GM19099 (cell line): ENCODE data around the gene CHSY1.

Experiments used
- POLR2A ChIP-seq: IDR thresholded peaks from 3 replicates; pipeline ENCODE4 v1.6.1; 2011; ENCODE audit warnings: low read depth; ENCODE audit not compliant: insufficient read length; ENCODE audit errors: extremely low read depth

CHSY1 gene

DNA sequence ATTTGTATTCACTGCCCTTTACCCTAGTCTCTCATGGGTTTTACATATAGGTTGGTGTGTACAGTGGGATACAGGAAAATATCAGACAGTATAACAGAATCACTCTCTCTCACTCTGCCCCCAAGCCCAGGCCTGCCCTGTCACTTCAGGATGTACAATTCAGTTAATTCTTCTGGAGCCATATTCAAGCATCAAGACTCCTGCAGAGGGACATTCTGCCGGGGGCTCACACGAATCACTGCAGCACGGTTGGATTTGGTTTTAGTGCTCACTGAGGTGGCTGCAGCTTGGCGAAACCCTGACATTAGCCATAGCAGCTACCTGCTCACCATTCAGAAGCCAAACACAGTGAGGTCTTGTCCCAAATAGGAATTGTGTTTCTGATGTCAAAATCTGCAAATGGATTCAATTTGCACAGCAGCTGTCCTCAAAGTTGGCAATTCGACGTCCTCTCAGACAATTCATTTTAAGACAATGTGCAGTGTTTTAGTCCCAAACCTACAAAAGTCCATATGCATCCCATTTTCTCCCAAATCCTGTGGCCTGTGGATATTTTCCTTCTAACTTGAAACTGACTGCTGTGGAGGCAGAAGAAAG, 82.9 kb downstream of the CHSY1 start:
- no peak for TF ChIP-seq POLR2A

- TF ChIP-seq POLR2A = no peak
These were observed 83.4 kb downstream of the CHSY1 start for GRCh38 chr15:101168463-101168824.

DNA sequence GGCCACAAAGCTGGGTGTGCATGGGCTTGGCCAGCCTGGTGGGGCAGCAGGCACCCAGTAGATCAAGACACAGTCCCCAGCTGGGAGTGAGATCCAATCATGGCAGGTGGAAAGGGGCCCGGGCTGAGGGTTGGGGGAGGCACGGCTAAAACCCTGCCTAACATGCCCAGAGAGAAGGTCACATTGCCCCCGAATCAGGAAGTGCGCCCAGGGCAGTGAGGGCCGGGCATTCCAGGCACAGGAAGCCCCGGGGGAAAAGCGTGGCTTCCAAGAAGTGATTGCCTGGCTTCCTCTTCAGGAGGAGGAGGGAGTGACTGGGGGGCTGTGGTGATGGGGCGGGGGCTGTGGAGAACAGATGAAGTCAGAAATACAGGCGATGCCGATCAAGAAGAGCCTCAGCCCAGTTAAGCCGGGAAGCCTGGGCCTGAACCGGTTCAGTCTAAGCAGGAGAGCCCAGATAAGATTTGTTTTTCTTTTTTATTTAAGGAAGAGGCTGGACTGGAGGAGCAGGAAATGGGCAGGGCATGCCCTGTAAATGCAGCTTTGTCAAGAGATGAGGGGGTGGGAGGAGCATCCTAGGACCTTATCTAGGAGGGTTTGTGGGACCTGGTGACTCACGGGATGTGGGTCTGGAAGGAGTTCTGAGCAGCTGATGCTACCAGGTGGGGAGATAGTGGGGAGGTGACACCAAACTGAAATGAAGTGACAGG, 83.9 kb downstream of the CHSY1 start:
- TF ChIP-seq POLR2A = no peak

- TF ChIP-seq POLR2A = no peak
These were observed 84.5 kb downstream of the CHSY1 start for GRCh38 chr15:101167411-101167752.

- TF ChIP-seq POLR2A = no peak
These were observed 85.9 kb downstream of the CHSY1 start for GRCh38 chr15:101165905-101166471.

GRCh38 chr15:101162701-101163483, 89.0 kb downstream of the CHSY1 start:
- no peak for TF ChIP-seq POLR2A

DNA sequence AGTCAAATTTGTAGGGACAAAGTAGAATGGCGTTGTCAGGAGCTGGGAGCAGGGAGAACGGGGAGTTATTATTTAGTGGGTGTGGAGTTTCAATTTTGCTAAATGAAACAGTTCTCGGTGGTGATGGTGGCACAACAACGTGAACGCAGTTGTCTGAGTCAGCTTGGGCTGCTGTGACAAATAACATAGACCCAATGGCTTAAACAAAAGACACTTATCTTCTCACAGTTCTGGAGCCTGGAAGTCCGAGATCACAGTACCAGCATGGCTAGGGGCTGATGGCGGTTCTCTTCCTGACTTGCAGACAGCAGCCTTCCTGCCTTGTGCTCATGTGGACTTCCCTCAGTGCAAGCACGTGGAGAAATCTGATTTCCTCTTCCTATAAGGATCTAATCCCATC, 90.2 kb downstream of the CHSY1 start:
- TF ChIP-seq POLR2A = no peak

GRCh38 chr15:101159936-101160815, 91.7 kb downstream of the CHSY1 start:
- no peak for TF ChIP-seq POLR2A

GRCh38 chr15:101159096-101159935, 92.5 kb downstream of the CHSY1 start:
- TF ChIP-seq POLR2A = no peak

DNA sequence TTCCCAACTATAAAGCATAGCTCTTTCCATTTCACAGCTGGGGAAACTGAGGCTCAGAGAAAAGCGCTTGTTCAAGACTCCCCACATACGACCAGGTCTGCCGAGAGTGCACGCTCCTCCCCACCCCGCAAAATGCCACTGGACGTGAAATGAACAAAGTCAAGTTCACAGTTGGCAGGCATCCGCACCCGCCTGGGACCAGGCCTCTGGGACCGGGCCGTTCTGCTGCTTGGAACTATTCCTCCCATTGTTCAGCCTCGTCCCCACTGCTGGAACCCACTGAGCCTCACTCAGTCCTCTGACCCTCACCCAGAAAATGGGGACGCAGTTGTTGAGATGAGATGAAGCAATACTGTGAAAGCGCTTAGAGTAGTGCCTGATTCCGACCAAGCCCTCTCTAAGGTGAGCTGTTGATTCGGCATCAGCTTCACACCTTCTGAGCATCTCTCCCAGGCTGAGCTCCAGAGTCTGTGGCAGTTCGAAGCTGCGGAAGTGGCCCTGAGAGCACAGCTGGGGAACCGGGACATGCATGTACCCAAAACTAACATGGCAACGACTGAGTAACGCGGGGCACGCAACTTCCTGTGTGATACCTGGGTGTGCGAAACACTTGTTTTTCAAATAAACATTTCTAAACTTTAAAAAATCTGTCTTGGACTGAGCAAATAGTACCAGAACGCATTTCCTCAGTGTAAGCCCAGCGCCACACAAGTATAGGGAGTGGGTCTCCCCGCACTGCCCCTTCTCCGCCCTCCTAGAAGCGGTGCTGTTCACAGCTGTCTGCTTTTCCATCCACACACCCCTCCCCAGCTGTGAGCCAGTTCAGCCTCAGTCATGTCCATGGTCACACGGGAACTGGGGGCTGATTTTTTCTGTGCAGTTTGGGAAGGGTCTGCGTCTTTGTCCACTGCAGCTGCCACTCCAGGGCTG, 93.4 kb downstream of the CHSY1 start:
- TF ChIP-seq POLR2A = no peak

- no peak for TF ChIP-seq POLR2A
These were observed 94.1 kb downstream of the CHSY1 start for GRCh38 chr15:101157721-101158120.

- TF ChIP-seq POLR2A = no peak
These were observed 95.2 kb downstream of the CHSY1 start for GRCh38 chr15:101156509-101157159.
